ENCODE measurements around the gene MGAT4B.

MGAT4B gene

GRCh38 chr5:179780362-179780761 is 26.3 kb downstream of the MGAT4B start:
- Histone ChIP-seq H3K4me1 (no peaks in the 10 kb centered on the region), H3K27me3 (no peaks in the 10 kb centered on the region), H3K9me3 (no peaks in the 10 kb centered on the region), H3K27ac (no peak overlapping the region), H3K36me3 (peaks cover 20 to 56% (median 48%) of the 10 kb centered on the region in 3 donors), H3K4me3 (no peak overlapping the region)
- TF ChIP-seq, protein P1, sequence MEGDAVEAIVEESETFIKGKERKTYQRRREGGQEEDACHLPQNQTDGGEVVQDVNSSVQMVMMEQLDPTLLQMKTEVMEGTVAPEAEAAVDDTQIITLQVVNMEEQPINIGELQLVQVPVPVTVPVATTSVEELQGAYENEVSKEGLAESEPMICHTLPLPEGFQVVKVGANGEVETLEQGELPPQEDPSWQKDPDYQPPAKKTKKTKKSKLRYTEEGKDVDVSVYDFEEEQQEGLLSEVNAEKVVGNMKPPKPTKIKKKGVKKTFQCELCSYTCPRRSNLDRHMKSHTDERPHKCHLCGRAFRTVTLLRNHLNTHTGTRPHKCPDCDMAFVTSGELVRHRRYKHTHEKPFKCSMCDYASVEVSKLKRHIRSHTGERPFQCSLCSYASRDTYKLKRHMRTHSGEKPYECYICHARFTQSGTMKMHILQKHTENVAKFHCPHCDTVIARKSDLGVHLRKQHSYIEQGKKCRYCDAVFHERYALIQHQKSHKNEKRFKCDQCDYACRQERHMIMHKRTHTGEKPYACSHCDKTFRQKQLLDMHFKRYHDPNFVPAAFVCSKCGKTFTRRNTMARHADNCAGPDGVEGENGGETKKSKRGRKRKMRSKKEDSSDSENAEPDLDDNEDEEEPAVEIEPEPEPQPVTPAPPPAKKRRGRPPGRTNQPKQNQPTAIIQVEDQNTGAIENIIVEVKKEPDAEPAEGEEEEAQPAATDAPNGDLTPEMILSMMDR (IDR thresholded peaks at IDR 0.05), result no peak
- DNase-seq, result no peak
- intact Hi-C loops (cut with DNase I; ENCODE audit: low total_unique reads), result no loop called here

GRCh38 chr5:179779826-179780225 is 26.8 kb downstream of the MGAT4B start:
- H3K4me1 ChIP-seq, result no peaks in the 10 kb centered on the region
- intact Hi-C loops (cut with DNase I; ENCODE audit: low total_unique reads), result no loop called here
- H3K9me3 ChIP-seq, result no peaks in the 10 kb centered on the region
- no peak for DNase-seq
- H3K36me3 ChIP-seq, result peaks cover 24 to 61% (median 51%) of the 10 kb centered on the region in 3 donors
- TF ChIP-seq, protein P1 (IDR thresholded peaks at IDR 0.05), result no peak
- no peak overlapping the region for H3K4me3 ChIP-seq
- no peaks in the 10 kb centered on the region for H3K27me3 ChIP-seq
- H3K27ac ChIP-seq, result no peak overlapping the region

- DNase-seq, result no peak
- intact Hi-C loops (cut with DNase I; ENCODE audit: low total_unique reads), result no loop called here
- no peak overlapping the region for H3K4me3 ChIP-seq
- no peaks in the 10 kb centered on the region for H3K27me3 ChIP-seq
- H3K27ac ChIP-seq, result no peak overlapping the region
- peaks cover 36 to 73% (median 63%) of the 10 kb centered on the region in 3 donors for H3K36me3 ChIP-seq
- TF ChIP-seq, protein P1 (IDR thresholded peaks at IDR 0.05), result no peak
- H3K9me3 ChIP-seq, result no peaks in the 10 kb centered on the region
- no peaks in the 10 kb centered on the region for H3K4me1 ChIP-seq
Observed at GRCh38 chr5:179778591-179778990, 28.1 kb downstream of the MGAT4B start.

DNA sequence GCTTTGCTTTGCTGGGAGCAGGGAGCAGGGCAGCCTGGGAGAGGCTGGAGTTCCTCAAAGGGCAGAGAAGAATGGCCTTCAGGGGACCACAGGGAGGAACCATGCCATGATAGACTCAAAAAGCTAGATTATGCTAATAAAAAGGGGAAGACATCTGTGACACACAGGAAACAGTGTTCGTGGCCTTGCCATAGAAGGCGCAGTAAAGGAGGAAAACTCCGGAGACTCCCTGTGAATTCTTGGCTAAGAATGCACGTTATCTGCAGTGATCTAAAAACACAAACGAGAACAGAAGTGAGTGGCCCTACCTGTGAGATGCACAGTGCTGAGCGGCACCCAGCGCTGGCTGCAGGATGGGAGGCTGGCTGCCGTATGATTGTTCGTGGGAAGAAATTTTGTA is 28.8 kb downstream of the MGAT4B start:
- intact Hi-C loops (cut with DNase I; ENCODE audit: low total_unique reads), result no loop called here
- no peak overlapping the region for H3K27ac ChIP-seq
- H3K4me1 ChIP-seq, result no peaks in the 10 kb centered on the region
- no peaks in the 10 kb centered on the region for H3K27me3 ChIP-seq
- TF ChIP-seq, protein P1 (IDR thresholded peaks at IDR 0.05), result no peak
- no peak for DNase-seq
- no peak overlapping the region for H3K4me3 ChIP-seq
- H3K9me3 ChIP-seq, result no peaks in the 10 kb centered on the region
- H3K36me3 ChIP-seq, result peaks cover 43 to 80% (median 70%) of the 10 kb centered on the region in 3 donors

DNA sequence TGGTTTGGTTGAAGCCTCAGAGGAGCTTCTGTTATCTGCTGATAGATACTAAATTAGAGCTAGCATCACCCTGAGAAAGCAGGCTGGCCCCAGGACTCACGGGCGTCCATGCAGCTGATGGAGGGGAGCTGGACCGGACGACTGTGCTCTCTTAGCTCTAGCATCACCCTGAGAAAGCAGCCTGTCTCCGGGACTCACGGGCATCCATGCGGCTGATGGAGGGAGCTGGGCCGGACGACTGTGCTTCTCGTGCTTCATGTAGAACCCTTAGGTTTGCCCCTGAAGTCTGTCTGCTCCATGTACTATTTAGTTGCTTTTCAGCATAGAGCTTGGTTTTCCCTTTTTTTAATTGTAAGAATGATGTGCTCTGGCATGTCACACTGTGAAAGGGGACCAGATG is 29.2 kb downstream of the MGAT4B start:
- H3K9me3 ChIP-seq, result no peaks in the 10 kb centered on the region
- no peak overlapping the region for H3K27ac ChIP-seq
- H3K4me1 ChIP-seq, result no peaks in the 10 kb centered on the region
- intact Hi-C loops (cut with DNase I; ENCODE audit: low total_unique reads), result no loop called here
- H3K4me3 ChIP-seq, result no peak overlapping the region
- peaks cover 47 to 85% (median 75%) of the 10 kb centered on the region in 3 donors for H3K36me3 ChIP-seq
- no peaks in the 10 kb centered on the region for H3K27me3 ChIP-seq
- DNase-seq, result no peak
- TF ChIP-seq, protein P1 (IDR thresholded peaks at IDR 0.05), result no peak

DNA sequence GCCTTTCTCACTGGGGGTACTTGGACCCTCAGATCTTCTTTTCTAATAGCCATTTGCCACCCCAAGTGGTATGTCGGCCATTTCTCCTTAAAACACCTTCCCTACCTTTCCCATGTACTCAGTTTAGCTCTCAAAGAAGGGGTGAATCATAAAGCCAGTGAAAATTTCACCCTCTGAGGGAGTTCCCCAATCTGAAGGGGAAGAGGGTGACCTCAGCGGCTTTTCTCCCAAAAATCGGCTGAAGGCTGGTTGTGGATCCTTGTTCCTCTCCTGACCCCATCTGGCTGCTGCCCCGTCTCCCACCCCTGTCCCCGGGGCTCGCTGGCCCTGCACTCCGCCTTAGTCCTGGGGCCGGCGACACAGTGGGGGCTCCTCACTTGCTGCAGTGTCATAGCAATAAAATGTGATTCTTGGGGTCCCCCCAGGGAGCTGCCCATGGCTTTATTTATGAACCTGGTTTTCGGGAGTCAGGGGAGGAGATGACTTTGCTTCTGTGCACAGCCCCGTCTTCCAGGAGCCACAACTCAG is 30.2 kb downstream of the MGAT4B start:
- Histone ChIP-seq H3K4me1 (no peaks in the 10 kb centered on the region), H3K27ac (no peak overlapping the region), H3K27me3 (no peaks in the 10 kb centered on the region), H3K4me3 (no peak overlapping the region), H3K36me3 (peaks cover 57 to 95% (median 81%) of the 10 kb centered on the region in 3 donors), H3K9me3 (no peaks in the 10 kb centered on the region)
- TF ChIP-seq, protein P1 (IDR thresholded peaks at IDR 0.05), result no peak
- no peak for DNase-seq
- intact Hi-C loops (cut with DNase I; ENCODE audit: low total_unique reads), result no loop called here
